CD4-positive, alpha-beta T cell treated with Interleukin-1 beta for 1 hour (primary cell): ENCODE data around the gene PADI3.
"Not testable (repeated sequence)": the region's sequence is repeated elsewhere in the genome, so short reads cannot be mapped to it uniquely, and the experiment has no call there.

Experiments used
- DNase-seq, 2 donors: peaks; one replicate each; pipeline ENCODE4 v3.0.0-alpha.2; 2020 to 2022

Gene PADI3

GRCh38 chr1:17216078-17216477 lies 32.8 kb upstream of the PADI3 start:
- DNase-seq, result no peak

DNA sequence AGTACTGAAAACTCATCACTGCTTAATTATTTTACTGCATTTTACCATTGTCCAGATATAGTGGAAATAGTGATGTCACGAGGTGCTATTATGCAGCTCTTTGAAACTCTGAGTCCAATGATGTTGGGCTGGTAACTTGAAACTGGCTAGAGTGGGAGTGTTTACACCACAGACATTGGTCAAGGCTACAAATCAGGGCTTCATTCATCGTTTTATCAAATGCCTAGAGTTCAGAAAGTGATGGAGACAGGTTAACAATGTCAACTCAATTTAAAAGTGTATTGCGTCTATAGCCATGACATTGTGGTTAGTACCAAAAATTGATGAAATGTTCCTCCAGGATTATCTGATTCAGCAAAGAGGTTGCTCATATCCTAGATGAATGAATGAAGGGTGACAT lies 31.3 kb upstream of the PADI3 start:
- no peak for DNase-seq

DNA sequence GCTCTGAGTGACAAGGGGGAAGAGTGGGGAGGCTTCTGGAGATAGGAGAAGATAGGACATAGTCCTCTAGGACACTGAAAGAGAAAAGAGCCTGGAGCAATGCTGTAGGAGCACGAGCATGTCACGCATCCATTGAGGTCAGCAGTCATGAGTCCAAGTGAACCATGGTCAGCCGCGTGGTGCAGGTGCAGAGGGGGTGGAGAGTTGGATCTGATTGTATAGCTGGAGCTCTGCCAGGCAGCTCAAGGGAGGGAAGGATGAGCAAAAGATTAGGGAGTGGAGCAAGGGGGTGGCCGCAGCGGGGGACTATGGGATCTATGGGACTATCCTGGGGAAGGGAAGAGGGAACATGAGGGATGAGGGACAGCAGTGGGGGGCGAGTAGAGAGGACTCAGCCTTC lies 30.0 kb upstream of the PADI3 start:
- no peak for DNase-seq

DNA sequence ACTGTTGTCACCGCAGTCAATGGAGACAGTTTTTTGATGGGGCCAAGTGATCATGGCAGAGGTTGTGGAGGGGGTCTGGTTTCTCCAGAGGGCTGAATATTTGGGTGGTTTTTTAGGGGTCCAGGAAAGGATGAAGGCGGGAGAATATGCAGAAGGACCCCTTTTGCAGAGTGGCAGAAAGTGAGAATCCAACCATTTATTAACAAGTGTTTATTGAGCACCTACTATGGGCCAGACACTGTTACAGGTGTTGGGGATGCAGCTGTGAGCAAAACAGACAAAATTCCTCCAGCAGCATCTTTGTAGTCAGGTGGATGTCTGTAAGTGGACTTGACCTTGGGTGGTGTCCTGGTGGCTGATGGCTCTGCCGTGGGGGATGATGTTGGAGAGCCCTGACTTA lies 28.6 kb upstream of the PADI3 start:
- no peak for DNase-seq

DNA sequence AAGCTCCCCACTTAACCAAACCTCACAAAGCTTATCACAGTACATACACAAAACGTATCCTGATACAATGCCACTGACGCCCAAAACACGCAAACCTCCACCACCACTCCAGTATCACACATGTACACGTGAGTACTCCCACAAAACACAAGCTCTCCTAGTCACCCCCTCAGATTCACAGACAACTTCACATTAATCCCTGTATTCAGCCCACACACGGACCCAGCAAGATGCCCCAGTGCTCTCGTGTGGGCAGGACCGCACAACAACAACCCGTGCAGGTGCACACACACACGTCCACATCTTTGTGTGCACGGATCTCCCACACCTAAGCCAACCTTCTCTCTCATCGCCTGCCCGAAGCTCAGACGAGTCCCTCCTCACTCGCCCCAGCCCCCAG lies 26.3 kb upstream of the PADI3 start:
- no peak for DNase-seq

GRCh38 chr1:17224434-17224833 lies 24.5 kb upstream of the PADI3 start:
- no peak for DNase-seq

DNA sequence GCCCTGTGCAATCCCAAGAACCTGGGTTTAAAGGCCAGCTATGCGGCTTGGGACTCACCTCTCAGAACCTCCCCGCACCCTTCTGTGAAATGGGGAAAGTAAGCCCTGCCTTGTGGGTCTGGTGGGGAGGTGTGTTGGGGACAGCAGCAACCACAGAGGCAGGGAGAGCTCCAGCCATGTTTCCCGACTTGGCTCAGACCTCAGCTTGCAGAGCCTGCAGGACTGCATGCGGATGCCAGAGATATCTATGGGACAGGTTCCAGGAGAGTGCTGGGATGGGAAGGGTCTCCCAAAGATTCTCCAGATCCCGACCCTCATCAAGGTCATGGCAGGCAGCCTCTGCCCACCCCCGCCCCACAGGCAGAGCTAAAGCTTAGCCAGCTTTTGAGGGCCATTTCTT lies 23.8 kb upstream of the PADI3 start:
- DNase-seq, result no peak

DNA sequence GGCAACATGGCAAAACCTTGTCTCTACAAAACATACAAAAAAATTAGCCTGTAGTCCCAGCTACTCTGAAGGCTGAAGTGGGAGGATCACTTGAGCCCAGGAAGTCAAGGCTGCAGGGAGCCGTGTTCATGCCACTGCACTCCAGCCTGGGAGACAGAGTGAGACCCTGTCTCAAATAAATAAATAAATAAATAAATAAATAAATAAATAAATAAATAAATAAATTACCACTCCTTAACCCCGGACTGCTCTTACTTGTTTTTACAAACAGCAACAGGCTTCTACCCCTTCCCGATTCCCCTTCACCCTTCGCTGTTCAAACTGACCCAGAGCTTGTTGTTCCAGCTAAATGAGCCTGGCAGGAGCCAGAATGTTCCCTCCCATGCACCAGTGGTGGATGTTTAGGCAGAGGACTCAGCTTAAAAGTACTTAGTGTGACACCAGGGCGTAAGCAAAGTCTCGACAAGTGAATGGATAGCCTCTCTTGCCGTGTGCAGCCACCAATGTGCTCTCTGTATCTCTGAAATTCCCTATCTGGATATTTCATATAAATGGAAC lies 21.5 kb upstream of the PADI3 start:
- DNase-seq, result no peak

GRCh38 chr1:17228619-17229018 lies 20.3 kb upstream of the PADI3 start:
- no peak for DNase-seq

DNA sequence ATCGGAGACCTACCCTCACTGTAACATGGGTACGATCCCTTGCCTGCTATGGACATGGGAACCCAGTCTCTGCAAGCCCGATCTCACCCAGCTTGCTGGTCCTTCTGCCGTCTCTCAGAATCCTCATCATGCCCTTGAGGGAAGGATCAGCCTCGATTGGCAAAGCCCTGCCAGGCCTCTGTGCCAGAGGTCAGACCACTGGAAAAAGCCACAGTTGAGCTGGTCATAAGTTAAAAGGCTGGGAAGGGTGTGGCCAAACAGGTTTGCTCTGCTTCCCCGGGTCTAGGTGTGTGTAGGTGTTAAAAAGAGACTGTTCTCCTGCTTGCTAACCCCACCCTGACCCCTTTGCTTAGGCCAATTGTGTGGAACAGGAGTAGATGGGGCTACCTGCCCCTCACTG lies 19.5 kb upstream of the PADI3 start:
- no peak for DNase-seq

DNA sequence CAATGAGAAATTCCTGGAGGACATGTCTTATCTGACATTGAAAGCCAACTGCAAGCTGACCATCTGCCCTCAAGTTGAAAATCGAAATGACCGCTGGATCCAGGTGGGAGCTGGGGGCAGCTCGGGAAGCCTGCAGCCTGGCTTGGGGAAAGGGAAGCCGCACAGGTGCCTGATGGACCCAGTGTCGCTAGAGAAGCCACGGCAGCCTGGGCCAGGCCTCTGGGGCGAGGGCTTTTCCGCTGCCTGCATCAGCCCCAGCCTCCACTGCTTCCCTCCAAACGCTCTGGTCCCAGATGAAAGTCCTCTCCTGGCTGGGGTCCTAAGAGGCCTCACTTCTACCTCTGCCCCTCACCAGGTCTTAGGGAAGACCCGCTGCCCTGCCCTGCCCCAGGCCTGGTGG lies 18.8 kb upstream of the PADI3 start:
- DNase-seq, result no peak

GRCh38 chr1:17230671-17231310 lies 18.1 kb upstream of the PADI3 start:
- DNase-seq, result no peak

GRCh38 chr1:17232759-17233661 lies 15.9 kb upstream of the PADI3 start:
- no peak for DNase-seq

DNA sequence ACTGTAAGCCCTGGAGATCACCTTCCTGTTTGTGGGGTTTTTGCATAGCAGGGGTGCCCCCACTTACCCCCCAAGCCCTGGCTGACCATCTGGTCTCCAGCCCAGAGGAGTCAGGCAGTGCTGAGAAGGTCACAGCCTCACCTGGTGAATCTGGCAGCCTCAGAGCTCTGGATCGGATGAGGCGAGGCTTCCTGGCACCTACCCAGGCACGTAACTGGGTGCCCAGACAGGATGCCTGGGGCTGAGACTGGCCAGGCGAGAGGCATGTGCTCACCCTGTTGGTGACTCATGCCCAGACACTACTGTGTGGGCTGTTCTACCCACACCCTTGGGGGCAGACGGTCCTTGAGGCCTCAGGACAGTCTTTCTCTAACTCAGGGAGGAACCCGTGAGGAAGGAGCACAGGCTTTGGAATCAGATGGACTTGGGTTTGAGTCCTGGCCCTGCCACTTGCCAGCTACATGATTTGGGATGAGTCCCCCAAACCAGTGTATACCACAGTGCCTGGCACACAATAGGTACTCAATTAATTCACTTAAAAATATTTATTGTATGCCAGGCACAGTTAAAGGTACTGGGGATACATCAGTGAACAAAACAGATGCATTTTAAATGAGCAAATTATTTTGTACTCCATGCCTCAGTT lies 15.1 kb upstream of the PADI3 start:
- peak in 1 of 2 donors; percentile 47 for DNase-seq

GRCh38 chr1:17234405-17234804 lies 14.5 kb upstream of the PADI3 start:
- no peak for DNase-seq

DNA sequence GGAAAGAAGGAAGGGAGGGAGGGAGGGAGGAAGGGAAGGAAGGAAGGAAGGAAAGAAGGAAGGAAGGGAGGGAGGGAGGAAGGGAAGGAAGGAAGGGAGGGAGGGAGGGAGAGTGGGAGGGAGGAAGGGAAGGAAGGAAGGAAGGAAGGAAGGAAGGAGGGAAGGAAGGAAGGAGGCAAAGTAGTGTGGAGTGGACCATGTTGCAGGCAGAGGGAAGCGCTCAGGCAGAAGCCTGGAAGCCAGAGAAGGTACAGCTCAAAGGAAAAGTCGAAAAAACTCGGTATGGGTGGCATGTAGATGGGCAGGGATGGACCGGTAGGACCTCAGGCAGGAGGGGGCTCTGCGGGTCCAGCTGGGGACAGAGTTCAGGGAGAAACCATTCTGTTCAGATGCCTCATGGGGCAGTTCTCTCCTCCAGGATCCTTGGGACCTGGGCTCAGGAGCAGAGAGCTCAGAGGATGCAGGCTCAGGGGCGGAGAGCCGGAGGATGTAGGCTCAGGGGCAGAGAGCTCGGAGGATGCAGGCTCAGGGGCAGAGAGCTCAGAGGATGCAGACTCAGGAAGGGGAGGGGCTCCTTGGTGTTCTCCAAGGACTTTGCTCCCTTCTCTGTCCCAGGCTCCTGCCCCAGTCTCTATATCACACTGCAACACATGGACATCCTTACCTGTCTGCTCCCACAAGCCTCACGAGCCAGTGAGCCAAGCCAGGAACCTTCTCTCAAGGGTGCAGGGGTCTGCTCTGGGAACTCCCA lies 13.6 kb upstream of the PADI3 start:
- no peak for DNase-seq

GRCh38 chr1:17236779-17237560 lies 11.9 kb upstream of the PADI3 start:
- peak; percentile 78 to 83 for DNase-seq

GRCh38 chr1:17237561-17237903 lies 11.4 kb upstream of the PADI3 start:
- DNase-seq, result no peak

DNA sequence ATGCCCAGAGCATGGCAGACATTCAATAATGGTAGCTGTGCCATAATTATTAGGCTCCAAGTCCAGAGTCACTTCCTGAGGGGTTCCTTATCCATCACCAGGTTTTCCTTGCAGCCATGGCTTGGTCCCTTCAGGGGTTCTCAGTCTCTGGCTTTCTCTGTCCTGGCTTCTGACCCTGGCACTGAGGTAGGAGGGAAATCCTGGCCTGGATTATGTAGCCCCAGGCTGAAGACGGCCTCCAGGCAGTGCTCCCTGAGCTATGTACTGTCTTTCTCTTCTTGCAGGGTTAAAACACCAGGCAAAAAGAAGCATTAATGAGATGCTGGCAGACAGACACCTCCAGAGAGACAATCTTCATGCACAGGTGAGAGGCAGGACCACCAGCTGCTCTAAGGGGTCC lies 9.5 kb upstream of the PADI3 start:
- DNase-seq, result peak; percentile 8 to 22

GRCh38 chr1:17241011-17241779 lies 7.7 kb upstream of the PADI3 start:
- DNase-seq, result not testable (repeated sequence)

GRCh38 chr1:17241780-17242074 lies 7.2 kb upstream of the PADI3 start:
- not testable (repeated sequence) for DNase-seq

DNA sequence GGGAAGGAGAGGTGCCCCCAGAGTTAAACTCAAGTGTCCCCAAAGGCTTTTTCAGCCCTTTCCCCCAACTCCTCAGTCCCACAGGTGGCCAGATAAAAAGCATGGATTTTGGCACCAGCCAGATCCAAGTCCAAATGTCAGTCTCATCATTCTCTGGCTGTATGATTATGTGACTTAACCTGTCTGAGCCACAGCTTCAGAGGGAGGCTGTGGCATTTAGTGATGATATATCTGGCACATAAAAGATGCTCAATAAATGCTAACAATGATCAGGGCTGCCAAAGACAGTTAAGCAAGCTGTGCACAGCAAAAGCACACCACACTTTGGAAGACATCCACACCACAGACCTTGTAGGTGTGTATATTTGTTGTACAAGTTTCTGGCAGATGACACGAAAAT lies 5.6 kb upstream of the PADI3 start:
- DNase-seq, result no peak
